Measurements from ENCODE around the gene ANXA4.
"Not testable (repeated sequence)": the region's sequence is repeated elsewhere in the genome, so short reads cannot be mapped to it uniquely, and the experiment has no call there.

Gene ANXA4

GRCh38 chr2:69797836-69798289 lies 55.9 kb downstream of the ANXA4 start:
- ChIA-PET CTCF (no interaction called here), POLR2A (no interaction called here)
- no peak for TF ChIP-seq BHLHE40 (IDR thresholded peaks at IDR 0.05; ENCODE audit: borderline replicate concordance)
- no peak for TF ChIP-seq TARDBP (IDR thresholded peaks at IDR 0.05)
- no peak for TF ChIP-seq LEF1 (IDR thresholded peaks at IDR 0.05; ENCODE audit: borderline replicate concordance)
- TF ChIP-seq FOXM1 (IDR thresholded peaks at IDR 0.05; ENCODE audit: borderline replicate concordance): no peak
- no peak for TF ChIP-seq L3MBTL2 (conservative IDR thresholded peaks at IDR 0.05)
- no peak for TF ChIP-seq HDGF (IDR thresholded peaks at IDR 0.05; ENCODE audit: borderline replicate concordance)
- TF ChIP-seq PKNOX1 (IDR thresholded peaks at IDR 0.05): no peak
- no peak for TF ChIP-seq ARNT (IDR thresholded peaks at IDR 0.05)
- no peak for DNase-seq (ENCODE audit: extremely low spot score)

- TF ChIP-seq FOXA1 (IDR thresholded peaks at IDR 0.05) (no peak), HDGF (IDR thresholded peaks at IDR 0.05; ENCODE audit: borderline replicate concordance) (no peak), FOXM1 (IDR thresholded peaks at IDR 0.05; ENCODE audit: borderline replicate concordance) (no peak), BHLHE40 (IDR thresholded peaks at IDR 0.05; ENCODE audit: borderline replicate concordance) (no peak), TARDBP (IDR thresholded peaks at IDR 0.05) (no peak)
- POLR2A ChIA-PET: interaction anchor here (1.4 kb wide), 2 partner anchors 10 to 57 kb away, joined by 5 read pairs; partner anchors contain the start of gene ANXA4
- DNase-seq (ENCODE audit: extremely low spot score): no peak
- CTCF ChIA-PET: interaction anchor here (1.0 to 2.0 kb wide), 2 partner anchors 11 to 74 kb away, joined by 3 to 11 read pairs; no protein-coding TSS in a partner anchor
Observed at GRCh38 chr2:69798290-69798908, 56.5 kb downstream of the ANXA4 start.

DNA sequence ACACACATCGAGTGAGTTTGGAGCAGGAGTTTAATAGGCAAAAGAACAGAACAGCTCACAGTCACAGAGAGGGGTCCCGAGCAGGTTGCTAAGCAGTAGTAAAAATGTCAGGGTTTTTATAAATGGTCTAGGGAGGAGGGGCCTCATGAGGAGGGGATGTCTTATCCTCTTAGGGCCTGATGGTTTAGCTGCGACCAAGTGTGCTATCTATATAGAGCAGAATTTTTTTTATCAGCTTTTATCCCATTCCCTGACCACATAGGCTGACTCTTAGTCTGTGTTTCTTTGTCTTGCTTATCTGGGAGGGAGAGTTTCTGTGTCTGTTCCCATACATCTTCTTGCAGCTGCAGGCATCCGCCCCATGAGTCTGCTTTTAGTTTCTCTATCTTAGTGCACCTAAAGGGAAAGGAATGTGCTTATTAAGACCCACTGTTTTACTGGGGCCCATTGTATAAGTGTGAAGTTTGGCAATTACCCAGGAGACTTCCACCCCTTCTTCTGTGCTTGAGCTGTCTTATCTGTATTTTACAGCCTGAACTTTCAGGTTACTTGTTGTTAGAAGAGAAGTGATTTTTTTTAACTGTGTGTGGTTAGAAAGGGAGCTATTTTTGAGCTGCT lies 57.1 kb downstream of the ANXA4 start:
- TF ChIP-seq FOXM1 (IDR thresholded peaks at IDR 0.05; ENCODE audit: borderline replicate concordance): no peak
- no peak for TF ChIP-seq NFRKB (IDR thresholded peaks at IDR 0.05)
- TF ChIP-seq PKNOX1 (IDR thresholded peaks at IDR 0.05): peak; percentile 96
- ChIA-PET POLR2A (interaction anchor here (1.1 to 1.4 kb wide), 3 partner anchors 9 to 58 kb away, joined by 4 to 5 read pairs (median 5); partner anchors contain the start of gene ANXA4), CTCF (interaction anchor here (0.5 to 2.0 kb wide), 5 partner anchors 9 to 1623 kb away, joined by 3 to 11 read pairs (median 3); no protein-coding TSS in a partner anchor)
- DNase-seq (ENCODE audit: extremely low spot score): peak; percentile 32

- no peak for DNase-seq (ENCODE audit: extremely low spot score)
- ChIA-PET CTCF (interaction anchor here (0.9 to 1.1 kb wide), 3 partner anchors 14 to 77 kb away, joined by 3 to 4 read pairs (median 3); no protein-coding TSS in a partner anchor), POLR2A (no interaction called here)
- TF ChIP-seq FOXK2 (IDR thresholded peaks at IDR 0.05) (no peak), PKNOX1 (IDR thresholded peaks at IDR 0.05) (0 out of 2 replicates have a peak, but pooled peaks have one; percentile 26)
Observed at GRCh38 chr2:69801745-69802290, 59.9 kb downstream of the ANXA4 start.

- DNase-seq (ENCODE audit: extremely low spot score); POLR2A ChIA-PET: not testable (repeated sequence)
- CTCF ChIA-PET: interaction anchor here (1.1 to 1.6 kb wide), 3 partner anchors 12 to 78 kb away, joined by 3 to 5 read pairs (median 5); no protein-coding TSS in a partner anchor
Observed at GRCh38 chr2:69802781-69803367, 60.9 kb downstream of the ANXA4 start.

DNA sequence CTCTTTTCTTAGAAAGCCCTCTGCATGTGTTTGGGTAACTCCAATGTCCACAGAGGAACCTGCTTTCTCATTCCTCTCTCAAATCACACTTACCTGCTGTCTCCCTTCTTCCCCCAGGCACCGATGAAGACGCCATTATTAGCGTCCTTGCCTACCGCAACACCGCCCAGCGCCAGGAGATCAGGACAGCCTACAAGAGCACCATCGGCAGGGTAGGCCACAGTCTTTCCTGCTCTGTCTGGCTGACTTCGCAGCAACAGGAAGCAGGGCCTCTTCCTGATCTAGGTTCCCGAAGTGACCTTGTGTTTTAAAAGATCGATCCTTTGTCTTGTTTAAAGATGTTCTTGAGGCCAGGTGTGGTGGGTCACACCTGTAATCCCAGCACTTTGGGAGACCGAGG lies 62.5 kb downstream of the ANXA4 start:
- POLR2A ChIA-PET: no interaction called here
- DNase-seq (ENCODE audit: extremely low spot score): no peak
- TF ChIP-seq CTBP1 (IDR thresholded peaks at IDR 0.05; ENCODE audit: borderline replicate concordance): no peak
- no peak for TF ChIP-seq SP1 (IDR thresholded peaks at IDR 0.05)
- no peak for TF ChIP-seq NFRKB (IDR thresholded peaks at IDR 0.05)
- TF ChIP-seq TARDBP (IDR thresholded peaks at IDR 0.05): no peak
- TF ChIP-seq L3MBTL2 (conservative IDR thresholded peaks at IDR 0.05): no peak
- TF ChIP-seq FOXM1 (IDR thresholded peaks at IDR 0.05; ENCODE audit: borderline replicate concordance): no peak
- TF ChIP-seq LEF1 (IDR thresholded peaks at IDR 0.05; ENCODE audit: borderline replicate concordance): no peak
- TF ChIP-seq ELF4 (IDR thresholded peaks at IDR 0.05): no peak
- TF ChIP-seq FOXK2 (IDR thresholded peaks at IDR 0.05): no peak
- TF ChIP-seq ARNT (IDR thresholded peaks at IDR 0.05): no peak
- TF ChIP-seq ZNF384 (IDR thresholded peaks at IDR 0.05): no peak
- TF ChIP-seq FOXA1 (IDR thresholded peaks at IDR 0.05): no peak
- TF ChIP-seq SUZ12 (IDR thresholded peaks at IDR 0.05): no peak
- TF ChIP-seq HDGF (IDR thresholded peaks at IDR 0.05; ENCODE audit: borderline replicate concordance): no peak
- no peak for TF ChIP-seq PKNOX1 (IDR thresholded peaks at IDR 0.05)
- no peak for TF ChIP-seq BHLHE40 (IDR thresholded peaks at IDR 0.05; ENCODE audit: borderline replicate concordance)
- CTCF ChIA-PET: interaction anchor here (0.9 to 1.4 kb wide), 2 partner anchors 12 to 80 kb away, joined by 3 to 5 read pairs; no protein-coding TSS in a partner anchor

All from HEK293T (cell line).